Activated T-cell treated with anti-CD3 and anti-CD28 coated beads for 48 hours (primary cell): Measurements from ENCODE around the gene OR52B2.

Experiments
- DNase-seq: peaks from one replicate; pipeline ENCODE4 v3.0.0-alpha.2; 2020; ENCODE audit warnings: low read depth

OR52B2 gene

DNA sequence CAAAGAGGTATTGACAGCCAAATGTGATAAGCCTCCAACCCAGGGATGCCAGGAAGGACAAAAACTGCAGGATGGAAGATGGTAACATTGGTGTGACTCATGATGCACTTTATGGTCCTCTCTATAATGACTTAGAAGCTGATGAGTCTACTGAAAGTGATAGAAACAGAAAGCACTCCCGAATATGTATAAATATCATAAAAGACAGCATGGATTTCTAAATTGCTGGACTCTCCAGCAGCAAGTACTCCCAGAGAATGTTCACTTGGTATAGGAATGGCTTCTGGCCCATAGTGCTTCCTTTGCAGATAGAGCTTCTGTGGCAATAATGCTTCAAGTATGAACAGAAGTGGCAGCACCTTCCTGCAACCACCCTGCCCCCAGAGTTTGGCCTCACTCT is at the start of gene OR52B2:
OR52B2 (minus strand) TSS at position 101 of the 400 bp plus-strand sequence; CDS start at position 101, 0 bp downstream.
- DNase-seq: no peak

DNA sequence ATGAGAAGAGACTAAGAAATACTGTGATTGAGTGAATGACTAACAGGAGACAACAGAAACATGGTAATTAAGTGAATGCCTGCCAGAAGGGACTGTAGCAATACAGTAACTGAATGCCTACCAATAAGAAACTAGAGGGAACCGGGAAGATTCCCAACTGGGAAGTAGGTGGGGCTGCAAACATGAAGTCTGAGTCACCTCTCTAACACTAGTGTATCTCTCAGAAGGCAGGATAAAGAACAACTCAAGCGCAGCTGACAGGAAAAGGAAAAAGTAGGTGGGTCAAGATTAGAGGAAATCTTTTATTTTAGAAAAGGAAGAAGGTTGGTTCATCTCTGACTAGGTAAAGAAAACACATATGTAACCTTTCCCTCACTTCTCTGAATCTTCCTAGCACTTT is 49.2 kb upstream of the OR52B2 start:
- no peak for DNase-seq

DNA sequence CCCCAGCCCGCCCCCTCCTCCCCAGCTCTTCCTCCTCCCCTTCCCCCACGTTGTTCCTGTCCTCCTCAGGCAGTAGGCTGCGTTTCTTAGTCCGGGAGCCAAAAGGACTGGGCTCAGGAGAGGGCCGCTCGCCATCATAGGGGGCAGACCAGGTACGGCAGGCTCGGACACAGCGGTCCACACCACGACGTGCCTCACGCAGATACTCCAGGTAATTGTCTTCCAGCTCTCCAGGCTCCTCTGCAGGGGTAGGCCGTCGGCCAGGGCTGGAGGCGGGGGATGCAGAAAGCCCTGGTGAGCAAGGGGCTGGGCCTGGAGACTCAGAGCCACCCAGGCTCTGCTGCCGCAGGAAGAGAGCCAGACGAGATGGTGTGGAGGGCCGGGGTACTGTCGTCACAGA is 47.6 kb upstream of the OR52B2 start:
- no peak for DNase-seq

- DNase-seq: no peak
These were observed 46.4 kb upstream of the OR52B2 start for GRCh38 chr11:6216501-6216900.

- DNase-seq: no peak
These were observed 44.4 kb upstream of the OR52B2 start for GRCh38 chr11:6214530-6214929.

GRCh38 chr11:6210274-6210955 is 40.3 kb upstream of the OR52B2 start:
- DNase-seq: no peak

DNA sequence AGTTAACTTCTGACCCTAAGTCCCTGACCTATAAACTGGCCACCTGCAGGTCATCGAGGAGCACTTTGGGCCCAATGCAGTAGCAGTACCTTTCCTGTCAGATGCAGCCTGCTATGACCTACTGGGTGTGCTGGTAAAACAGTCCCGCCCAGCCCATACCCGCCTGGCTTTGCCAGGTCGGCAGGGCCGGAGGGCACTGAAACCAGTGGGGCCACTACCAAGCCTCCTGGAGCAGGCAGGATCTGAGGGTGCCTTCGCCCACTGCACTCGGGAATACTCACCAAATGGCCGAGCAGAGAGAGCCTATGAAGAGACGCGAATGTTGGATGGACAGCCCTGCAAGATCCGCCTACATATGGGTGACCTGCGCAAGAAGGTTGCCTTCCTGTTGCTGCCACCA is 39.7 kb upstream of the OR52B2 start:
- no peak for DNase-seq

GRCh38 chr11:6206456-6207180 is 36.5 kb upstream of the OR52B2 start:
- DNase-seq: no peak

DNA sequence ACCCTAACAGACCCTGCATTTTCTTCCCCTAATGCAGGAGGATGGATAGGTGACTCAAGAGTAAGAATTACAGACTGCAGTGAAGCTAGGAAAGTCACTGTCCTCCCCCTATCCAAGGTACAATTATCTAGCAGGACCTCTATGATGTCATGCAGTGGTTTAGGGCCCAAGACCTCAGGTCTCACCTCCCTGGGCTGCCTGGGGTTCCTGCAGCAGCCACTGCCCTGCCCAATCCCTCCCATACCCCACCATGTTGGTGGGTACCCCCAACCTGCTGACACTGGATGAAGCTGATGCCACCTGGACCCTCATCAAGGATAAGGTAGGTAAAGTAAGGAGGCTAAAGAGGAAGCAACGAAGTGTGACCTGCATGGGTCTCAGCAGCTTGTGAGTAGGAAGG is 35.2 kb upstream of the OR52B2 start, which contains the start of gene C11orf42:
C11orf42 (plus strand) TSS at position 192 of the 400 bp plus-strand sequence; CDS start at position 251, 59 bp downstream.
- no peak for DNase-seq

DNA sequence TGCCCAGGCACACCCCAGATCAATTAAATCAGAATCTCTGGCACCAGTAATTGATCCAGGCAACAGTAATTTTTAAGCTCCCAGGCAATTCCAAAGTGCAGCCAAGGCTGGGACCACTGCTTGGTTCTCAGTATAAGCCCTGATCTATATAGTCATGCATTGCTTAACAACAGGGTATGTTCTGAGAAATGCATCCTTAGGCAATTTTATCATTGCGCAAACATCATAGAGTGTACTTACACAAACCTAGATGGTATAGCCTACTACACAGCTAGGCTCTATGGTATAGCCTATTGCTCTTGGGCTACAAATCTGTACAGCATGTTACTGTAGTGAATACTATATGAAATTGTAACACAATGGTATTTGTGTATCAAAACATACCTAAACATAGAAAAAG is 34.6 kb upstream of the OR52B2 start:
- no peak for DNase-seq

DNA sequence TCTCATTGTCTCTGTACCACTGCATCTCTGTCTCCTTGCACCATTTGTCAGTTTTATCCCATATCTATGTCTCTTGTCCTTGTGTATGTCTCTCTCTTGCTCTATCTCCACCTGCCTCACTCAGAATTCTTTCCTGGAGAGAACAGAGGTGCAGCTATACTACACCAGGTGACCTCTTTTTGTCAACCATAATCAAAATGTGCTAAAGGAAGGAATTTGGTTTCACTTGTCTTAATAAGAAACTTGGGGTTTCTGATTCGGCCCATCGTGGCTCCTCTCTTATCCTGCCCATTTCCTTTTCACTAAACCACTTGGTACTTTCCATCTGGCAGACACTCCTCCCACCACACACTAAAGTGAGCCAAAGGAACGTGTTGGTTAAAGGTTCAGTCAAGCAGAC is 33.2 kb upstream of the OR52B2 start:
- DNase-seq: no peak

GRCh38 chr11:6202041-6202440 is 31.9 kb upstream of the OR52B2 start:
- DNase-seq: no peak

DNA sequence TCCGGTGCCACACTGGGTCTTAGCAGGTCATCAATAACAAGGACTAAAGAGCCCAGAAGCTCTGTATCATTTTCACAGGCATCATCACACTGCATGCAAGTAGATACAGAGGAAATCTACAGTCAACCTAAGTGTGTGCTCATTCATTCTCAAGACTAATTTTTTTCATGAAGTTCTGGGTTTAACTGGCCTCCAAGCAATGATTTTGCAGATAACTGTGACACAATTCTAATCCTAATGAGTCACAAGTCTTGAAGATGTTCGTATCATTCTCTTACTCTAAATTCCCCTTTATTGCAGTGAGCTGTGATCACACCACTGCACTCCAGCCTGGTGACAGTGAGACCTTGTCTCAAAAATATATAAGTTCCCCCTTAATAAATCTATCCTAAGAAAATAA is 31.4 kb upstream of the OR52B2 start:
- DNase-seq: no peak

GRCh38 chr11:6200975-6201374 is 30.8 kb upstream of the OR52B2 start:
- DNase-seq: no peak

GRCh38 chr11:6199174-6199810 is 29.2 kb upstream of the OR52B2 start, which contains the start of gene OR52W1:
OR52W1 (plus strand) TSS chr11:6199224; CDS start chr11:6199224, 0 bp downstream.
- no peak for DNase-seq

- DNase-seq: no peak
These were observed 27.5 kb upstream of the OR52B2 start for GRCh38 chr11:6197466-6198200.

GRCh38 chr11:6196396-6196795 is 26.3 kb upstream of the OR52B2 start:
- DNase-seq: no peak

DNA sequence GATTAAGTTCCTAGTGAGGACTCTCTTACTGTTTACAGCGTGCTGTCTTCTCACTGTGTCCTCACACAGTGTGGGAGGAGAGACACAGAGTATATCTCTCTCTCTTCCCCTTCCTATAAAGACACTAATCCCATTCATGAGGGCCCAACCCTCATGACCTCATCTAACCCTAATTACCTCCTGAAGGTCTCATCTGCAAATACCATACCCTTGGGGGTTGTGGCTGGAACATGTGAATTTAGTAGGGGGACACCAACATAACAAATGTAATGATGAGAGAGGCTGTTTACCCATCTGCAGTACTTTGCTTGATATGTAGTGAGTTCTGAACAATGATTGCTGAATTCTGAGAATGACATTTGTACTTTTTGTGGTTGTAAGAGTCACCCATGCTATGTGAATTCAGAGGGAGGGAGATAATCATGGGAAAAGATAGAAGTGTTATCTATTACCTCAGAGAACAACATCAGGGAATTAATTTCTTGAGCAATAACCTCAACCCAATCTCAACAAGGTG is 24.0 kb upstream of the OR52B2 start:
- DNase-seq: no peak

GRCh38 chr11:6191742-6192141 is 21.6 kb upstream of the OR52B2 start:
- no peak for DNase-seq

DNA sequence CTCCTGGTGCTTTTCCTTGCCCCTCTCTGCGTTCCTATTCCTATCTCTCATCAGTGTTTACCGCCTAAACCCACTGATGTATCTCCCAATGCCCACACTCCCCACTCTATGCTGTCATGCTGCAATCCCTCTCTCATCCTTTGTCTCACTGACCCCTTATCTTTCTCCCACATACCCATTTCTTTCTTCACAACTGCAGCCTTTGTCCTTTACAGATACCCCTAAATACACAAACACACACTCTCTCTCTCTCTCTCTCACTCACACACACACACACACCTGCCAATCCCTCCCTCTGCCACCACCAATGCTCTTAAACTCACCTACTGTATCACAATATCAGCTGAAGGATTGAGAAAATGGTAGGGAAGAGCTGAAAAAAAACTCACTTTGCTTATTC is 5.3 kb upstream of the OR52B2 start:
- DNase-seq: no peak

DNA sequence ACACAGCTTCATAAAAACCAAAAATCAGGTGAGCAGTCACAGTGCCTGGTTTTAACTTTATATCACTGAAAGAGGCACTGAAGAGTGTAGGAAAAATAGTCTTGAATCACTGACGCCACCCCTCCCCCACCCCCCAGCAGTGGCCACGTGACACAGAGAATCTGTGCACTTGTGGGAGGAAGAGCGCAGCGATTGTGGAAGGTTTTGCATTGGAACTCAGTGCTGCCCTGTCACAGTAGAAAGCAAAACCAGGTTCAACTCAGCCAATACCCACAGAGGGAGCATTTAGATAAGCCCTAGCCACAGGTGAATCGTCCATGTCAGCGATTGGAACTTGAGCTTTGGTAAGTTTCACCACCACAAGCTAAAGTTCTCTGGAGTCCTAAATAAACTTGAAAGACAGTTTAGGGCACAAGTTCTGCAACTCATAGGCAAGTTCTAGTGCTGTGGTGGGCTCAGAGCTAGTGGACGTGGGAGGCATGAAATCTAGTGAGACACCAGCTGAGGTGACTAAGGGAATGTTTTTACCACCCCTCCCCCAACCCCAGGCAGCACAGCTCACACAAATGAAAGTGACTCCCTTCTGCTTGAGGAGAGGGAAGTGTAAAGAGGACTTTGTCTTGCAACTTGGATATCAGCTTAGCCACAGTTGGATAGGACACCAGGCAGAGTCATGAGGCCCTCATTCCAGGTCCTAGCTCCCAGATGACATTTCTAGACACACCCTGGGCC is 13.3 kb downstream of the OR52B2 start:
- no peak for DNase-seq
